Left renal cortex interstitium (tissue), 4 donors: ENCODE data around the gene SERPINE2. TPM values are rescaled to one million over a fixed set of nuclear protein-coding genes. Genes with fewer than 3 reads are reported as not detected.
A peak's percentile ranks its signal among the peaks of the same experiment; 100 is the strongest.

ENCODE experiments used
- DNase-seq, 4 donors: peaks; one replicate each; pipeline ENCODE4 v3.0.0-alpha.2; 2013; ENCODE audit warnings: low read depth in 4 of 4, low spot score in 2 of 4, missing footprints in 1 of 4
- polyA plus RNA-seq, 4 donors: library from polyadenylated mRNA; unstranded; fragments of 120-200 nt; gene quantifications; one replicate each; pipeline ENCODE4 v1.2.1, GENCODE V29; 2013; ENCODE audit not compliant: insufficient read length in 4 of 4

Gene SERPINE2
- polyA plus RNA-seq, 4 donors: 95.5 to 140 (median 124) TPM

DNA sequence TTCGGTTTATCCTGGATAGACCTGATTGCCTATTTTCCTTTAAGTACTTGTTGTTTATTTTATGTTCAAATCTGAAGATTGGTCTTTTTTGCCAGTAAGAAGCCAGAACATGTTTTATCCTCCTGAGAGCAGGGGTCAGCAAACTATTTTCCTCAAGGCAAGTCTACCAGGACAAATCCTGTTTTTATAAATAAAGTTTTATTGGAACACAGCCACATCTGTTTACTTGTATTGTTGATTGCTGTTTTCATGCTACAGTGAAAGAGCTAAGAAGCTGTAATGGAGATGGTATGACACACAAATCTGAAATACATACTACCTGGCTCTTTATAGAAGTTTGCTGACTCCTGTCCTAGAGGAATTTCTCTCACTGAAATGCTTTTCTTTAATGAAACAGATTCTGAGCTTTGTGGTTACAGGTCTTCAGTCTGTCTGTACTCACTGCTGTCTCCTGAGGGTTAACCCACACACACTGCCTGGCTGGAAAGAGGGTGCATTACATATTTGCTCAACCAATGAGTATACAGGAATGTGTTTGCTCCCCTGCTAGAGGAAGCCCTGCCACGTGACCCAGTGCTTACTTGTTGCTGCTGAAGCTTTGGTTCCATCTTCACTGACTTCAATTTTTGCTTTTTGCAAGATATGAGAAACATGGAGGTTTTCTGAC is 59.2 kb downstream of the SERPINE2 start:
- DNase-seq: no peak

DNA sequence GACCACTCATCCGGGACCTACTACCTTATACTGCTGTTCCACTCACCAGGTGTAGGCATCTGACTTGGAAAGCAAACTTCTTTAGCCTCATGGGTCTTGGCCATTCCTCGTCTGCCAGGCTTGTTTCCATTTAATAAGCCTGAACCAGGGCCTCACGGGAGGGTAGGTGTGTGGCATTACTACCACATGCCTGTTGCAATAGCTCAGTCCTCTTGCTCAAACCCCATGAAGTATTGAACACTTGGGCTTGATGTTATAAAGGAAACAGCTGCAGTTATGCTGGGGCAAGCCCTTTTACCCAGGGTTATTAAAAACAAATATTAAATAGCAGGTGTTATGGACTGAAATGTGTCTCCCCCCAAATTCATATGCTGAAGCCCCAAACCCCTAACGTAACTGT is 60.6 kb downstream of the SERPINE2 start:
- DNase-seq: no peak

DNA sequence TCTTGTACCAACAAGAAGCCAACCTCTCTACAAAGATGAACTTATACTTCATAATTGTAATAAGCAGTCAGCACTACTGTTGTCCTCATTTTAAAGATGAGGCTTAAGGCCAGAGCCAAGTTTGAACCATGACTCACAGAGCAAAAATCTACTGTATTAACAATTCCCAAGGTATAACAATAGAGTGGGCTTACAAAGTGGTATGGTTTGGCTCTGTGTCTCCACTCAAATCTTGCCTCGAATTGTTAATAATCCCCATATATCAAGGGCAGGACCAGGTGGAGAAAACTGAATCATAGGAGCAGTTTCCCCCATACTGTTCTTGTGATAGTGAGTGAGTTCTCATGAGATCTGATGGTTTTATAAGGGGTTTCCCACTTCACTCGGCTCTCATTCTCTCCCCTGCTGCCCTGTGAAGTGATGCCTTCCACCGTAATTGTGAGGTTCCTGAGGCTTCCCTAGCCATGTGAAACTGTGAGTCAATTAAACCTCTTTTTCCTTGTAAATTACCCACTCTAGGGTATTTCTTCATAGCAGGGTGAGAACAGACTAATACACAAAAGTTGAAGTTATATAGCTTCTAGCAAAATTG is 62.4 kb downstream of the SERPINE2 start:
- DNase-seq: no peak

DNA sequence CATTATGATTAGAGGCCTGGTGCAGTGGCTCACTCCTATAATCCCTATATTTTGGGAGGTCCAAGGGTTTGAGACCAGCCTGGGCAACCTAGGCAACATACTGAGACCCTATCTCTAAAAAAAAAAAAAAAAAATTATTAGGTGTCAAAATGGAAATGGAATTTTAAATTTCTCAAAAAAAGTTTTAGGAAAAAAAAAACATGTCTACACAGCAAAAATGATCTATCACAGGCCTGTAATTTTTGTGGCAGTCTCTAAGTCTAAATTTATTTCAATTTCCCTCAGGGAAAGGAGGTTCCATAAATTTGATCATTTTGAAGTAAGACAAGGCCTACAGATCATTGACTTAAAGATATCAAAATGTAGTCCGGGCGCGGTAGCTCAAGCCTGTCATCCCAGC is 65.5 kb downstream of the SERPINE2 start:
- no peak for DNase-seq

GRCh38 chr2:223972656-223973102 is 66.4 kb downstream of the SERPINE2 start:
- DNase-seq: no peak

GRCh38 chr2:223971731-223972130 is 67.4 kb downstream of the SERPINE2 start:
- no peak for DNase-seq

DNA sequence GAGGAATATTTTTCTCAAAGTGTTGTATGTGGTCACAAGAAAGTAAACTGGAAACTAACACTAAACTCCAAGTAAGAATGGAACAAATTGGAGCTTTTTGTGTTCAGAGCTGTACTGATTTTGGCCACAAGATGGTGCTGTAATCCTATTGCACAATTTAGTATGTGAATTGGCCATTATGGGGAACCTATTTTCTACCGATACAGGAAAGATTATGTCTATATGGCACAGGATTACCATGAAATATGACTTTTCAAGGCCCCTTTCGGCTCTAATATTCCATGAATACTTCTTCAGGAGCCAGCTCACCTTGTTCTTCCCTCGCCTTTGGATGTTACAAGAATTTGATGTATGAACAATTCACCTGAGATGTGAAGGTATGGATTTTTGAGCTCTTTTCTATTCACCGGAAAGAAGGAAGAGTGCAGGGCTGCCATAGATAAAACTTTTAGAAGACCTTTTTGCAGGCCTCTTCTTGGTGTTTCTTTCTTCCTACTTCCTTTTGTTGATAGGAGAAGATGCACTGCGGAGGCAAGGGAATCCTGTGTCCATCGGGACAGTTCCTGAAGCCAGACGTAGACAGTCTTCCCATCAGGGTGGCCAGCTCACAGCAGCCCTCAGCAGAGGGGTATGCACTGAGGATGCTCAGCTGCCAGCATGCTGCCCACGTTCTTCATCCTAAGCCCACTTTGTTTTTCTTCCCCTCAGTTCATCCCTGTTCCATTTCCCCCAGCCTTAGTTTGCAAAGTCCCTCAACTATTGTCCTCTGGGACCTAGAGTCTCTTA is 68.5 kb downstream of the SERPINE2 start:
- no peak for DNase-seq

GRCh38 chr2:223969856-223970255 is 69.2 kb downstream of the SERPINE2 start:
- DNase-seq: no peak

DNA sequence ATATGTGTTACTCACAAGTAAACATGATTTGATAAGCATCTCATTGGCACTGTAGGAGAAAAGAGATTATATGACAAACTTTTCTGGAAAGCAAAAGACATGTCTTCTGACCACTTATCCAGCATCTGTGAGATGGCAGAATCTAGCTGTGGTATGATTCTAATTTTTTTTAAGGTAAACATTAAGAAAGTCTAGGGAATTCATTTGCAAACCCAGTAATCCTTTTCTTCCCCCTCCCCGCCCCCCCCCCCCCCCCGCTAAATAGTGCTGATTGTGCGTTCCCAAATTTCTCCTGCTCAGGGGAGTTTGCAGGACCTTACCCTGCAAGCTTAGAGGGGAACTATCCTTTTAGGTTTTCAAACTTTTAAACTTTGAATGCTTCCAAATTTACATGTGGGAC is 69.8 kb downstream of the SERPINE2 start:
- no peak for DNase-seq

DNA sequence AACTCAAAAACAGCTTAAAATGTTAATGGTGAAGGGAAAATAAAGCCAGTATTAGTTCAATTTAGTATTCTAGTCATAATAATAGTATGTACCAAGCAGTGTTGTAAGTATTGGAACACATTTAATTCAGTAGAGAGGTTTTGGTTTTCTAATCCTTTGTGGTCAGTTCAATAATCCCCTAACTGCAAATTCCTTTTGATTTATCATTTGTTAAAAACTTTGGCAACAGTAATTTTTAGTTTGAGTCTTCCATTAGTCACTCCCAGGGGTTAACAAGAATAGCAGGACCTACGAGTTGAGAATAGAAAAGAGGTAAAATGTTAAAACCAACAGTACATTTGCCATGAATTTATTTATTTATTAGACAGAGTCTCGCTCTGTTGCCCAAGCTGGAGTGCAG is 71.1 kb downstream of the SERPINE2 start:
- DNase-seq: no peak

- DNase-seq: no peak
Measured at GRCh38 chr2:223959688-223960087, 79.4 kb downstream of the SERPINE2 start.

GRCh38 chr2:223957092-223957851 is 81.8 kb downstream of the SERPINE2 start, which contains the start of gene MRPL44:
Gene MRPL44 (plus strand): TSS chr2:223957463. CDS start chr2:223957473, 10 bp downstream.
- DNase-seq: peak; percentile 91 to 95 (median 93)

DNA sequence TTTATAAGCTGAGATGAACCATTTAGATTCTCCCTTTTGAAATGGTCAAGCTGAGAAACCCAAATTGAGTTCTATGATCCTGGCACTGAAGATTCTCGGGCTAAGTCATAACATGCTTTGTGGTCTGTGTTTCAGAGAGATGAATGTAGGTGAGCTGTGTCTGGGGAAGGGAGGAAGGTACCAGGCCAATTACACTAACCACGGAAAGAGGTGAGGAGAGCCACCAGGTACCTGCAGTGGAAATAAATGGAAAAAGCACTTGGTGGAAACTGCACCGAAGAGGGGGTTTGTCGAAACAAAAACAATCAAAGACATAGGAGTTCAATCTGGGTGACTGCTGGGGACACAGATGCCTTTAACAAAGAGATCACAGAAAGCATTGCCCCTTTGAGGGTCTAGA is 82.8 kb downstream of the SERPINE2 start:
- DNase-seq: no peak

- no peak for DNase-seq
Measured at GRCh38 chr2:223954401-223954800, 84.7 kb downstream of the SERPINE2 start.

DNA sequence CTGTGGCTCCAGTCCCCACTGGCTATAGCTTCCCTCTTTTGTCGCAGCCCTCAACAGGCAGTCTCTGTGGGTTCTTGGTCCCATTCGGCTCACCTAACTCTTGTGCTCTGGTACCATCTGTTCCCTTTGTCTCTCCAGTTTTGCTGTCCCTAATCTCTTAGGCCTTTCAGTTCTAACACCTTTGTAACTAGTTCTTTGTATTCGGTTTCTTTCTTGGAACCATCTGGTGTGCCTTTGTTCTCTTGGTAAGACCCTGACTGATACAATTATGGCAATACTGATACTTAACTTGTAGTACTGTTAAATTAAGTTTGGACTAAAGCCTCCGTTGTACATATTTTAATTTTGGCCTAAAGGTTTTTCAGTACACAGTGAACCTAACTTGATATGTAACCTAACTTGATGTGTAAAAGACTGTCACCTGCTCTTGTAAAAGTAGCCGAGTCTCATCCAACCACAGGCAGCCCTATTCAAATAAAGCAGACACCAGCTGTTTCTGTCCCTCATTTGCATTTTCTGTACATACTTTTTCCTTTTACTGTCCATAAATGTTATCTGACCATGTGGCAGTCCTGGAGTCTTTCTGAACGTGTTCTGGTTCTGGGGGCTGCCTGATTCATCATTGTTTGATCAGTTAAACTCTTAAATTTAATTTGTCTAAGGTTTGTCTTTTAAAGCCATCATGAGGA is 86.7 kb downstream of the SERPINE2 start:
- DNase-seq: no peak

GRCh38 chr2:223950448-223951347 is 88.4 kb downstream of the SERPINE2 start:
- no peak for DNase-seq

GRCh38 chr2:223949241-223949840 is 89.7 kb downstream of the SERPINE2 start:
- no peak for DNase-seq

- DNase-seq: no peak
Measured at GRCh38 chr2:223947711-223948205, 91.3 kb downstream of the SERPINE2 start.

GRCh38 chr2:223945755-223946154 is 93.3 kb downstream of the SERPINE2 start:
- DNase-seq: no peak
